Measurements from ENCODE around the gene ETV7. TPM values are rescaled to one million over a fixed set of nuclear protein-coding genes. Genes with fewer than 3 reads are reported as not detected.

Gene ETV7
- total RNA-seq, 1 donor = 0.09 TPM

DNA sequence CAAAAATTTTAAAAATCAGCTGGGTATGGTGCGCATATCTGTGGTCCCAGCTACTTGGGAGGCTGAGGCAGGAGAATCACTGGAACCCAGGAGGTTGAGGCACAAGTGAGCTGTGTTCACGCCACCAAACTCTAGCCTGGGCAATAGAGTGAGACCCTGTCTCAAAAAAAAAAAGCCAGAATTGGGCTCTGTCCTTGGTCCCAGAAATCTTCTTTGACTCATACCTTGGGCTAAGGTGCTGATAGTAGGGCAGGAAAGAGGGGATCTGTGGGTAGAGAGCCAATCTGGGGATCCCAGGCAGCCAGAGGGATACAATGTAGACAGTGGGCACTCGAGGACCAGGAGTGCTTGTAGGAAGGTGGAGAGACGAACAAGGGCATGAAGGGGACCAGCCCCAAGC is 13.3 kb downstream of the ETV7 start:
- TF ChIP-seq, protein P1, sequence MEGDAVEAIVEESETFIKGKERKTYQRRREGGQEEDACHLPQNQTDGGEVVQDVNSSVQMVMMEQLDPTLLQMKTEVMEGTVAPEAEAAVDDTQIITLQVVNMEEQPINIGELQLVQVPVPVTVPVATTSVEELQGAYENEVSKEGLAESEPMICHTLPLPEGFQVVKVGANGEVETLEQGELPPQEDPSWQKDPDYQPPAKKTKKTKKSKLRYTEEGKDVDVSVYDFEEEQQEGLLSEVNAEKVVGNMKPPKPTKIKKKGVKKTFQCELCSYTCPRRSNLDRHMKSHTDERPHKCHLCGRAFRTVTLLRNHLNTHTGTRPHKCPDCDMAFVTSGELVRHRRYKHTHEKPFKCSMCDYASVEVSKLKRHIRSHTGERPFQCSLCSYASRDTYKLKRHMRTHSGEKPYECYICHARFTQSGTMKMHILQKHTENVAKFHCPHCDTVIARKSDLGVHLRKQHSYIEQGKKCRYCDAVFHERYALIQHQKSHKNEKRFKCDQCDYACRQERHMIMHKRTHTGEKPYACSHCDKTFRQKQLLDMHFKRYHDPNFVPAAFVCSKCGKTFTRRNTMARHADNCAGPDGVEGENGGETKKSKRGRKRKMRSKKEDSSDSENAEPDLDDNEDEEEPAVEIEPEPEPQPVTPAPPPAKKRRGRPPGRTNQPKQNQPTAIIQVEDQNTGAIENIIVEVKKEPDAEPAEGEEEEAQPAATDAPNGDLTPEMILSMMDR (IDR thresholded peaks at IDR 0.05; ENCODE audit: insufficient read depth, low read length) = no peak
- H3K4me3 ChIP-seq (ENCODE audit: low read depth, low read length) = no peak overlapping the region
- DNase-seq (ENCODE audit: low read depth) = no peak

DNA sequence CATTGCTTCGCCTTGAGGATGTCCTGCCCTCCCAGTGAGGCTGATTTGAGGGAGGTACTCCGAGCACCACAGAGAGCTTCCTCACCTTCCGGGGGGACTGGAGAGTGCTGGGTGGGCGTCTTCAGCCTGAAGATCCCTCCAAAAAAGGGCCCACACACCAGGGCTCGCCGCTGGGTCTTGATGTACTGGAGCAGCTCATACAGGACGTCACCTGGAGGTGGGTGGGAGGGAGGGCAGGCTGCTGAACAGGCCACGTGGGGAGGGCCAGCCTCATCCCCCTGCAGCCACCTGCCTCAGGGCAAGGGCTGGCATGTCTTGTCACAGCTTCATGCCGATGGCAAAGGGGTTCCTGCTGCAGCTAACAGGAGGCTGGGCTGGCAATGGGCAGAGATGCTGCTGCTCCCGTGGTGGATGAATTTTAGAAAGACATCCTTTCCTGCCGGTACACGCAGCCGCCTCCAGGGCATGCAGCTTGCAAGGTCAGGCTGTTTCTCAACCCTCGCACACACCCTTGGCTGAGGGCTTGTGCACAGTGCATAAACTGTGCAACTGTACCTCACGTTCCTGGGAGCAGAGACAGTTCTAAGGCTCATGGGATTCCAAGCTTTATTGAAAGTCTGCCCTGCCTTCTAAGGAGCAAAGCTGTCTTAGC is 14.0 kb downstream of the ETV7 start:
- no peak for DNase-seq (ENCODE audit: low read depth)
- TF ChIP-seq, protein P1 (IDR thresholded peaks at IDR 0.05; ENCODE audit: insufficient read depth, low read length) = no peak
- H3K4me3 ChIP-seq (ENCODE audit: low read depth, low read length) = no peak overlapping the region

DNA sequence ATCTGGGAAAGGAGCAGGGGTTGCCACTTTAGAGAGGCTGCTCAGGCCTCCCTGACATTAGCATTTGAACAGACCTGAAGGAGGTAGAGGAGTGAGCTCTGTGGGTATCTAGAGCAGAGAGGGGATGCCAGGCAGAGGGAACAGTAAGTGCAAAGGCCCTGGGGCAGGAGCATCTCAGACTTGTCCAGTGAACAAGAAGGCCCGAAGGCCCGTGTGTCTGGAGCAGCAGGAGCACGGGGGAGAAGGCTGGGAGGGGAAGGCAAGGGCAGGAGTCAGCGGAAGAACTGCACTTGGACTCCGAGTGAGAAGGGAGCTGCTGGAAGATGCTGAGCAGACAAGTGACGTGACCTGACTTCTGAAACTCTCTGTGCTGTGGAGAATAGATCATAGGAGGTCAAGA is 15.4 kb downstream of the ETV7 start:
- DNase-seq (ENCODE audit: low read depth) = no peak
- H3K4me3 ChIP-seq (ENCODE audit: low read depth, low read length) = no peak overlapping the region
- TF ChIP-seq, protein P1 (IDR thresholded peaks at IDR 0.05; ENCODE audit: insufficient read depth, low read length) = no peak

DNA sequence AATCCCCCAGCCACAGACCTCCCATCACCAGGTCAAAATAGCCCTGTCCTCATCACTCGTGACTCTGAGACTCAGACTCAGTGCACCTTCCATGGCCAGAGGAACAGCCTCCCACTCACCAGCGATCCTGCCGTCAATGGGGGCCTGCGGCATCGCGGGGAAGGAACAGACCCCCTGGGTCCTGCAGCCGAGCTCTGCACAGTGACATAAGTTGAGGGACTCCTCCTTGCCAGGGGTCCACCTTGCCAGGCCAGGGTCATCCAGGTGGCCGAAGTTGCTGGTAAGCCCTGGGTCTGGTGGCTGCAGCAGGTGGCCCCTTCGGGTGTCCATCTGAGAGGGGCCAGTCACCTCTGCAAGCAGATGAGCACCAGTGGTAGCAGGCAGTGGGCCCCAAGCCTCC is 16.3 kb downstream of the ETV7 start:
- TF ChIP-seq, protein P1 (IDR thresholded peaks at IDR 0.05; ENCODE audit: insufficient read depth, low read length) = no peak
- H3K4me3 ChIP-seq (ENCODE audit: low read depth, low read length) = no peak overlapping the region
- no peak for DNase-seq (ENCODE audit: low read depth)

DNA sequence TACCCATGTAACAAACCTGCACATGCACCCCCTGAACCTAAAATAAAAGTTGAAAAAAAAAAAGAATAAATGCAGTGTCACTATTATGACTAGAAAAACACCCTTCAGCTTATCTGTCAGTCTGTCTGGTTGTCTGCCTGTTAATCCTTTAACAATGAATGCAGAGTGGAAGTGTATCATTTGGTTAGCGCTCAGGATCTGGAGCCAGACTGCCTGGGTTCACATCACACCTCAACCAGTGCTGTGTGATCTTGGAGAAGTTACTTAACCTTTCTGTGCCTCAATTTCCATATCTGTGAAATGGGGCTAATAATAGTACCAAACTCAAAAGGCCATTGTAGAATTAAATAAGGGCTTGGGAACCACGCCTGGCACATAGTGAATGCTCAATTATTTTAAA is 16.8 kb downstream of the ETV7 start:
- no peak overlapping the region for H3K4me3 ChIP-seq (ENCODE audit: low read depth, low read length)
- no peak for DNase-seq (ENCODE audit: low read depth)
- TF ChIP-seq, protein P1 (IDR thresholded peaks at IDR 0.05; ENCODE audit: insufficient read depth, low read length) = no peak

DNA sequence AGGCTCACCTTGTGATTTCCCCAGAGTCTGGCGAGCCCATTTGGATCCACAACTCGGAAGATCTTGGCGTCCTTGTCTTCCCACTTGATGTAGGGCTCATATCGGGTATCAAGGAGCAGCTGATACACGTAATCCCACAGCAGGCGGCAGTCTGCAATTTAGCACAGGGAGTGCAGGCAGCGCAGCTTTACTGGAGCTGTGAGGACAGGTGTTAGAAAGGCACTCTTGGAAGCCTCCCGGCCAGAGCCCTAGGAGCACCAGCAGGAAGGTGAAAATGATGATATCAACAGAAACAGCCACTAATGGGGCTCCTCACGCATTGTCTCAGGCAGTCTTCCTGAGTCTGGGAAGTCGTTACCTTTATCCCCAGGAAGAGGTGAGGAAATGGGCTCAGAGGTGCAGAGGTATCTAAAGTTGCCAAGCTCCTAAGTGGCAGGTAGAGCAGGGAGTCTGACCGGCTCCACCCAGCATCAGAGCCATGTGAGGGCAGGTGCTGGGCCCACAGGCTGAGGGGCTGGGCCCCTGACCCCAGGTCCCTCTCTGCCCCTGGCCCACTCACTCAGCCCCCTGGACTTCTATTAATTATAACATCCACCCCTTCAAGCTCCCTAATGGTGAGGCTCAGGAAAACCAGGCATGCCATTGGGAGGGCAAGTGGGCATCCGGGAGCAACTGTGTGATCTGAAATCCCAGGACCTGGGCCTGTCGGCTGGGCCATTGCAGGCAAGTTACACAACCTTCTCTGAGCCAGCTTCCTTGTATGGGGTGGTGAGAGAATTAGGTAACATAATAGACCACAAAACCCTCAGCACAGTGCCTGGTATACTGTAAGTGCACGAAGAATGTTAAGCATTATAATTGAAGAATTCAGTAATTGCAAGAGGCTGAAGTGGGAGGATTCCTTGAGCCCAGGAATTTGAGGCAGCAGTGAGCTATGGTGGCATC is 18.3 kb downstream of the ETV7 start:
- peak; percentile 84 for DNase-seq (ENCODE audit: low read depth)
- TF ChIP-seq, protein P1 (IDR thresholded peaks at IDR 0.05; ENCODE audit: insufficient read depth, low read length) = no peak
- no peak overlapping the region for H3K4me3 ChIP-seq (ENCODE audit: low read depth, low read length)

All from fibroblast of the aortic adventitia (primary cell).